Measurements from ENCODE around the gene NR6A1. TPM values are rescaled to one million over a fixed set of nuclear protein-coding genes. Genes with fewer than 3 reads are reported as not detected.

NR6A1 gene
- total RNA-seq, 1 donor from 2014 or later, result 60.7 TPM

DNA sequence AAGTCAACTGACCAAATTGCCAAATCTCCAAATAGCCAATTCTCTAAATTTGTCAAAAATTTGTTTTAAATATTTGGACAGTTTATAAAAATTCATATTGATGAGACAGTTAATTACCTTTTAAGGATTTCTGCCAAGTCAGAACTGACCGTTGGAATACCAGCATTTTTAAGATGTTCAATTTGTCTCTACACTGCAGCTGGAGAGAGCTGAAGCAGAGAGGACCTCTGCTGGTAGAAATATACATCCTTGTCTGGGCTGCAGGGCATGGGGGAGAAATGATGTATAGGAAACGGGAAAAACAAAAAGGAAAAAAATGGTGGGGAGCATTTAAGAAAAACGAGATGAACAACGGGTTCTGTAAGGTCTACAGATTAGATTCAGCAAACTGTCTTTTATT, 16.8 kb downstream of the NR6A1 start:
- DNase-seq (ENCODE audit: low read depth, low spot score), result no peak
- Mint-ChIP-seq H3K9me3 (no peaks in the 10 kb centered on the region), H3K36me3 (ENCODE audit: low read depth) (no peaks in the 10 kb centered on the region), H3K27ac (ENCODE audit: unreplicated experiment) (no peak overlapping the region), H3K4me1 (peaks cover 27% of the 10 kb centered on the region), H3K4me3 (no peak overlapping the region), H3K27me3 (ENCODE audit: low read depth) (peaks cover 51% of the 10 kb centered on the region)
- TF ChIP-seq, protein P1, sequence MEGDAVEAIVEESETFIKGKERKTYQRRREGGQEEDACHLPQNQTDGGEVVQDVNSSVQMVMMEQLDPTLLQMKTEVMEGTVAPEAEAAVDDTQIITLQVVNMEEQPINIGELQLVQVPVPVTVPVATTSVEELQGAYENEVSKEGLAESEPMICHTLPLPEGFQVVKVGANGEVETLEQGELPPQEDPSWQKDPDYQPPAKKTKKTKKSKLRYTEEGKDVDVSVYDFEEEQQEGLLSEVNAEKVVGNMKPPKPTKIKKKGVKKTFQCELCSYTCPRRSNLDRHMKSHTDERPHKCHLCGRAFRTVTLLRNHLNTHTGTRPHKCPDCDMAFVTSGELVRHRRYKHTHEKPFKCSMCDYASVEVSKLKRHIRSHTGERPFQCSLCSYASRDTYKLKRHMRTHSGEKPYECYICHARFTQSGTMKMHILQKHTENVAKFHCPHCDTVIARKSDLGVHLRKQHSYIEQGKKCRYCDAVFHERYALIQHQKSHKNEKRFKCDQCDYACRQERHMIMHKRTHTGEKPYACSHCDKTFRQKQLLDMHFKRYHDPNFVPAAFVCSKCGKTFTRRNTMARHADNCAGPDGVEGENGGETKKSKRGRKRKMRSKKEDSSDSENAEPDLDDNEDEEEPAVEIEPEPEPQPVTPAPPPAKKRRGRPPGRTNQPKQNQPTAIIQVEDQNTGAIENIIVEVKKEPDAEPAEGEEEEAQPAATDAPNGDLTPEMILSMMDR (conservative IDR thresholded peaks at IDR 0.05), result peak; percentile 57

DNA sequence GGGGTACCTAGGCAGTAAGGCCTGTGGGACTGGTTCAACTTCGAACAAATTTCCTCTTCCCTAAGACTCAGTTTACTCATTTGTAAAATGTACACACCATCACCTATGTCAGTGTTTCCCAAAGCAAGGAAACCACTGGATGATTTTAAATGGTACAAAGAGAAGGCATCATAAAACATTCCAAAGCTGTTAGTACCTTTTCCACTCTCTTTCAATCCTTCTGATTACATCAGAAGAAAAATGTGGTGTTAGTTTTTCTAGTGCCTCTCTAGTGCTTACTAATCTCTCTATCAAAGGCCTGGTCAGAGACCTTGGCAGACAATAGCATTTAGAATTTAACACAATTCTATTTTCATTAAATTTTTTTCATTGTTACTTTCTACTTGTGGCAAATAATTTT, 18.1 kb downstream of the NR6A1 start:
- DNase-seq (ENCODE audit: low read depth, low spot score), result no peak
- Mint-ChIP-seq H3K9me3 (no peaks in the 10 kb centered on the region), H3K27ac (ENCODE audit: unreplicated experiment) (no peak overlapping the region), H3K27me3 (ENCODE audit: low read depth) (peaks cover 37% of the 10 kb centered on the region), H3K4me1 (peaks cover 14% of the 10 kb centered on the region), H3K36me3 (ENCODE audit: low read depth) (no peaks in the 10 kb centered on the region), H3K4me3 (no peak overlapping the region)
- TF ChIP-seq, protein P1 (conservative IDR thresholded peaks at IDR 0.05), result no peak

DNA sequence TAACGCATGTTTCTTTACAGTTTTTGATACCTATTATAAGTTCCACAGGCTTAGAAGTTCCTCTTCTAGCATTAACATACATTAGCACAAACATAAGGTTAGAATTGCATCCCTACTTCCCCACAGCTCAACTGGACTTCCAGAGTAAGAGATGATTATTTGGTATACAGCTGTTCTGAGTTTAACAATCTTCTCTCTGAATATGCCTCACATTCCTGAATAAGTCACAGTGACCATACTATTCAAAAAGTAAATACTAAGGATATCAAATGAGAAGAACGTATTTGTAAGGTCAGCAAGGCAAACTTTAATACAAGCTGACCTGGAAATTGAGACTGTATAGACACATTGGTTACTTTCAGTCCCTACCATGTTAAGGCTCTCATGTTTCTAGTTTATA, 21.3 kb downstream of the NR6A1 start:
- Mint-ChIP-seq H3K36me3 (ENCODE audit: low read depth) (no peaks in the 10 kb centered on the region), H3K4me1 (peaks cover 9% of the 10 kb centered on the region), H3K27me3 (ENCODE audit: low read depth) (peaks cover 8% of the 10 kb centered on the region), H3K4me3 (no peak overlapping the region), H3K9me3 (no peaks in the 10 kb centered on the region), H3K27ac (ENCODE audit: unreplicated experiment) (no peak overlapping the region)
- TF ChIP-seq, protein P1 (conservative IDR thresholded peaks at IDR 0.05), result no peak
- no peak for DNase-seq (ENCODE audit: low read depth, low spot score)

DNA sequence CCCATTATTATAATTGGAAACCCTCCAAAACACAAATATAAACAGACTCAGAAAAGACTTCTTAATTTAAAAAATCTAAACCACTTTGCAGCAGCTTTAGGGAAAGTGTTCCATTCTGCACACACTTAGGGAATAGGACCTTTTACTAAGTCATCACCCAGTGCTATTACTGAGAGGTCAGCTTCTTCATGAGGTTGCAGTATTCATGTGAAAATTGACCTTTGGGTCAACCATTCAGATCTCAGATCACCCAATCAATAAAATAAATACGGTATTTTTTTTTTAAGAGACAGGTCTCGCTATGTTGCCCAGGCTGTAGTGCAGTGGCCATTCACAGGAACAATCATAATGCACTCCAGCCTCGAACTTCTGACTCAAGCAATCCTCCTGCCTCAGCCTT, 21.8 kb downstream of the NR6A1 start:
- H3K36me3 Mint-ChIP-seq (ENCODE audit: low read depth), result no peaks in the 10 kb centered on the region
- H3K4me3 Mint-ChIP-seq, result no peak overlapping the region
- H3K27me3 Mint-ChIP-seq (ENCODE audit: low read depth), result peaks cover 3% of the 10 kb centered on the region
- TF ChIP-seq, protein P1 (conservative IDR thresholded peaks at IDR 0.05), result no peak
- peaks cover 6% of the 10 kb centered on the region for H3K4me1 Mint-ChIP-seq
- no peaks in the 10 kb centered on the region for H3K9me3 Mint-ChIP-seq
- no peak for DNase-seq (ENCODE audit: low read depth, low spot score)
- H3K27ac Mint-ChIP-seq (ENCODE audit: unreplicated experiment), result no peak overlapping the region

DNA sequence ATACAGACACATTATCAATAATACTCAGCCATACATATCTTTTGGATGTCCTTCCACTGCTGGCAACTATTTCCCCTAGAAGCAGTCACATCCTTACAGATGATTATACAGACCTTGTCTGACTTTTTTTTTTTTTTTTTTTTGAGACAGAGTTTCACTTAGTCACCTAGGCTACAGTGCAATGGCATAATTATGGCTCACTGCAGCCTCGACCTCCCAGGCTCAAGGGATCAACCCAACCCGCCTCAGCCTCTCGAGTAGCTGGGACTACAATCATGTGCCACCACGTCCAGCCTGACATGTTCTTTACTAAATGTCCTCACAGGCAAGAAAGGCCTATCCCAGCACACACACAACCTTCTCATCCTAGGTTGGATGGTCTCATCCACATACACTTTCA, 24.0 kb downstream of the NR6A1 start:
- TF ChIP-seq, protein P1 (conservative IDR thresholded peaks at IDR 0.05), result no peak
- Mint-ChIP-seq H3K27ac (ENCODE audit: unreplicated experiment) (no peak overlapping the region), H3K27me3 (ENCODE audit: low read depth) (no peaks in the 10 kb centered on the region), H3K4me1 (peaks cover 15% of the 10 kb centered on the region), H3K4me3 (no peak overlapping the region), H3K9me3 (no peaks in the 10 kb centered on the region), H3K36me3 (ENCODE audit: low read depth) (no peaks in the 10 kb centered on the region)
- no peak for DNase-seq (ENCODE audit: low read depth, low spot score)
